LoVo (cell line): ENCODE measurements around the gene RPL7A.
"Not testable (repeated sequence)": the region's sequence is repeated elsewhere in the genome, so short reads cannot be mapped to it uniquely, and the experiment has no call there.

Experiments used
- DNase-seq: peaks from one replicate; pipeline ENCODE4 v3.0.0-alpha.2; 2016; ENCODE audit warnings: low spot score

RPL7A gene

DNA sequence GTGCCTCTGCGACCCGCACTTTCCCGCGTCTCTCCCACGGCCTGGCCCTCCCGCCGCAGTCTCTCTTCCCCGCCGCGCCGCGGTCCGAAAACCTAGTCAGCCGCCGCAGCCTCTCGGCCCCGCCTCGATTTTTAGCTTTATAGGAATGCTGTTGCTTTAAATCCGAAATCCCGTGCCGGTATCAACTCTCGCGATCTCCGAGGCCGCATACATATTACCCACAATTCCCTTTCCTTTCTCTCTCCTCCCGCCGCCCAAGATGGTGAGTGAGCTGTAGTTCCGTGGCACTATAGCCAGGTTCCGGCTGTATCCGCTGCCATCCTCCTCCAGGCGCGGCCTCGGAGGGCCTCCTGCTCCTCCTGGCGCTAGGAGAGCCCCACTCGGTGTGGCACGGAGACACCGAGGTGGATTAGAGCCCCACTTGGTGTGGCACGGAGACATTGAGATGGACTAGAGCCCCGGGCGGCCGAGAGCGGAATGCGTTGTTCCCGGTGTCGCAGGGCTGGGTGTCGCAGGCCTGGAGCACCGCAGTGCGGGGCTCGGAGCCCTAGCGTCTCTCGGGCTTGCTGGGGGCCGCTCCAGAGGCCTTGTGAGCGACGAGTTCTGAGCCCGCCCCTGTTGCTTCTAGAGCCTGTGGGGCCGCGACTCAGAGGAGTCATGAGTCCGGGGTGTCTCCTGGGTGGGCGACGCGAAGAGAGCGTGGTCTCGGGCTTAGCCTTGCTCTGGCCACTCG, at the start of gene RPL7A, which contains the start of gene MED22:
RPL7A (plus strand) TSS at position 234 of the 733 bp plus-strand sequence; CDS start at position 260, 26 bp downstream.
MED22 (minus strand) TSS at position 147 of the 733 bp plus-strand sequence. CDS start 1,469 bp downstream, outside the sequence.
- DNase-seq = peak; percentile 94

DNA sequence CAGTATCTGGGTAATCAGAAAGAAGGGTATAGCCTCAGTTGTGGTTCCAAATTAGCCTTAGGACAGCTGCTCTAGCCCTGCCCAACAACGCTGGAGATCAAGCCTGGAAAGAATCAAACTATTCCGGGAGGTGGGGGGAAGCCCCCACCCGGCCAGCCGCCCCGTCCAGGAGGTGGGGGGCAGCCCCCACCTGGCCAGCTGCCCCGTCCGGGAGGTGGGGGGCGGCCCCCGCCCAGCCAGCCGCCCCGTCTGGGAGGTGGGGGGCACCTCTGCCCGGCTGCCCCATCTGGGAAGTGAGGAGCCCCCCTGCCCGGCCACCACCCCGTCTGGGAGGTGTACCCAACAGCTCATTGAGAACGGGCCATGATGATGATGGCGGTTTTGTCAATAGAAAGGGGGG, 48.0 kb upstream of the RPL7A start:
- not testable (repeated sequence) for DNase-seq

DNA sequence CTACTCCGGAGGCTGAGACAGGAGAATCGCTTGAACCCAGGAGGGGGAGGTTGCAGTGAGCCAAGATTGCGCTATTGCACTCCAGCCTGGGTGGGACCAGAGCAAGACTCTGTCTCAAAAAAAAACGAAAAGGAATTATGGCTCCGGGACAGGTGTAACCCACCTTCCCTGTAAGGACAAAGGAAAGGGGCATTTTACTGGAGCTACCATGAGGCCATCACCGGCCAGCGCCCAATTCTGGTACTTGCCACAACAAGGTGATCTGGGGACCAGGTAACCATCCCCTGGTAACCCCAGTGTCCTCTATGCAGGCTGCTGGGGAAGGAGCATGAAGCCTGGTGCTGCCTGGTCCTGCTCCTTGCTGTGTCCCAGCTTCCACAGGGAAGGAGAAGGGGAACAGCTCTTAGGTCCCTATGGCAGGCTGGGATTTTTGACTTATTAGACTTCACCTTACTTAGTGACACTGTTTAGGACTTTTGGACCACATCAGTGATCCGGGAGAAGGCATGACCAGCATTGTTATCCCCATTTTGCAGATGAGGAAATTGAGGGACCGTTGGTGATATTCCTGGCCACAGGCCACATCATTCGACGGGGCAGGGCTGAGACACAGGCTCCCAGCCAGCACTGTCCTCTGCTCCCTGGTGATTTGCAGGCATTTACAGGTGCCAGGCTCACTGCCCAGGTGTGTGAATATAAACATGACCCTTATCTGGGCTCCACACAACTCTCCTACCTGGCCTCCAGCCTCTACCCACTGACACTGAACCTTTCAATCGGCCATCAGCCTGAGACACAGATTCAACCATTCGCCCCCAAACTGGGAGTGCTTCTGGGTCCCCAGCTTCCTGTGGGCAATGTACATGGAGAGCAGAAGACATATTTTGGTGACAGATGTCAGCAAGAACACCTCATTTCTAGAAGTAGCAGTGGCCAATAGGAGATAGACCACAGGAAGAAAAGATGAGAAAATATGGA, 46.5 kb upstream of the RPL7A start:
- no peak for DNase-seq

DNA sequence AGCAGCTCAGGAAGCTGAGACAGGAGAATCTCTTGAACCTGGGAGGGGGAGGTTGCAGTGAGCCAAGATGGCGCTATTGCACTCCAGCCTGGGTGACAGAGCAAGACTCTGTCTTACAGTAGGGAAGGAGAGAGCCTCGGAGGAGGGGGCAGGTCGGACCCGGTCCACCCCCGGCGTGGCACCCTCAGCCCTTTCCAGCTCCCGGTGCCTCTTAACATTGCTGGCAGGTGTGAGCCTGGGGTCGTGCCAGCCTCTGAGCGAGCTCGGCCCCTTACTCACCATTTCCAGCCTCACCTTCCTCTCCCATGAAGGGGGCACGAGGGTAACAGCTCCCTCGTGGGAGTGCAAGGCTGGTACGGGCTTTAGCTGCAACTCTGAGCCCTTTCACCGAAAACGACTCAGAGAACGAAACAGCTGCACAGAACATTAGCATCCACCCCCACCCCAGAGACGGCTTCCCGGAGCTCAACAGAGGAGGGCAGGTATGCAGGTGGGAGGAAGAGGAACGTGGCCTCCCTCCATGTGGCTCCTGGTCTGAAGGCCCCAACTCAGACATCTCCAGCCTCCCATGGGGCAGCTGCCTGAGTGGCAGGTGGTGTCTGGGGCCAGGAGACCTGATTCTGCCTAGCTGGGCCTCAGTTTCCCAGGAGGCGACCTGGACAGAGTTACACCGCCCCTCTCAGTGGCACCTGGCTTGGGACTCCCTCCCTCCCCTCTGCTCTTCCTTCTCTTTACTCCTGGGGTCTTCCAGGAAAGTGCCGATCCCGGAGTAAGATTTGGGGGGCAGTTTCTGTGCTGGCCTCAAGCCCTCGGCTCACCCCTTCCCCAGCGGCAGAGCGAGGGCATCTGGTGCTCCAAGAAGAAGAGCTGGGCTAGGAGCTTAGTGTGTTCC, 44.5 kb upstream of the RPL7A start:
- no peak for DNase-seq

DNA sequence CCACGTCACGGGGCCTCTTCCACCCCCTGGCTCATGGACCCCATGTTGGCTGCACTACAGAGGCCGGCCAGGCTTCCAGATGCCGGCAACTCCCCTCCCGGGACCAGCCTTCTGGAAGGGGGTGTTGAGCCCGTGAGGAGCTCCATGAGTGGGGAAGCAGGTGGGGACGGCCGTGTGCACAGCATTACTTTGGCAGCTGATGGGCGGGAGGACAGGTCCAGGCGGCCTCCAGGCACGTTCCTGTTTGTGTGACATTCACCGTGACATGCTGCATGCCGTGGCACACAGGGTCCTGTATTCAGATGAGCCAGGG, 43.9 kb upstream of the RPL7A start:
- DNase-seq = no peak

DNA sequence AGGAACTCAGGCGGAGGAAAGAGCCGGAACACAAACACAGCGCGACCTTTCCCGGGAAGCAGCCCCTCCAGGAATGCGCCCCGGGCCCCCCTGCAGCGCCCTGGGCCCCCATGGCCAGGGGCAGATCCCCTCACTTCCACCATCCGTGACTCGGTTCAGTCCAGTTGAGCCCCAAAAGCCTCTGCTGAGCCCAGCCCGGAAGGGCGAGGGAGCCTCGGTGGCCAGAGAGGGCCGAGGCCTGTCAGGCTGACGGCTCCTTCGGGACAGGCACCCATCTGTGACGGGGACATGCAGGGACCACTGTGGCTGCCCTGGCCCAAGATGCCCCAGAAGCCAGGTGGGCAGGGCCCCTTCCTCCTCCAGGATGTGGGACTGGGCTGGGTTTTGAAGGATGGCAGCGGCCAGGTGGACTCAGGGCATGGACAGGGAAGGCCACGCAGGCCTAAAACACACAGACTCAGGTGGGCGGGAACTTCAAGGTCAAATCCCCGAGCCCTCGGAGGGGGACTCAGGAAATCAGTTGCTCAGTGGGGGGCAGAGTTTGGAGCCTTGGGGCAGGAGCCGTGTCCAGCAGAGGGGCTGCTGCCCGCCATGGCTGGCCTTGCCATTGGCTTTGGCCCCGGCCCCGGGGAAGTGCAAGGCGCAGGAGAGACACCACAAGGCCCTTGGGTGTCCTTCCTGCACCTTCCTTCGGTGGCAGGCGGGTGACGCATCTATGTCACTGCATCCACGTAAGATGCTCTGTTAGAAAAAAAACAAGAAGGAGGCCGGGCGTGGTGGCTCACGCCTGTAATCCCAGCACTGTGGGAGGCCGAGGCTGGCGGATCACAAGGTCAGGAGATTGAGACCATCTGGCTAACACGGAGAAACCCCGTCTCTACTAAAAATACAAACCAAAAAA, 43.3 kb upstream of the RPL7A start:
- DNase-seq = no peak

DNA sequence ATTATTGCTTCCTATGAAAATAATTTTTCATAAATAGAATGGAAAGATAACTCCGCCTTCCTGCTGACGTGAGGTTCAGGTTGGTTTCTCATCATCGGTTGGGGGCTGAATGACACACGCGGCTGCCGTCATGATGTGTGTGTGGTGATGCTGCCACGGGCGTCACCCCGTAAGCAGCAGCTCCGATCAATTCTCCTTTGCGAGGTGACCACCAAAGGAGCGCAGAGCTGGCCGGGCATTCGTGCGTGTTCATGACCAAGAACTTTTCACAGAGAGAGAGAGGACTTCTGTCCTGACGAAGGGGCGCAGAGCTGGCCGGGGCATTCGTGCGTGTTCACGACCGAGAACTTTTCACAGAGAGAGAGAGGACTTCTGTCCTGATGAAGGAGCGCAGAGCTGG, 42.3 kb upstream of the RPL7A start:
- no peak for DNase-seq

DNA sequence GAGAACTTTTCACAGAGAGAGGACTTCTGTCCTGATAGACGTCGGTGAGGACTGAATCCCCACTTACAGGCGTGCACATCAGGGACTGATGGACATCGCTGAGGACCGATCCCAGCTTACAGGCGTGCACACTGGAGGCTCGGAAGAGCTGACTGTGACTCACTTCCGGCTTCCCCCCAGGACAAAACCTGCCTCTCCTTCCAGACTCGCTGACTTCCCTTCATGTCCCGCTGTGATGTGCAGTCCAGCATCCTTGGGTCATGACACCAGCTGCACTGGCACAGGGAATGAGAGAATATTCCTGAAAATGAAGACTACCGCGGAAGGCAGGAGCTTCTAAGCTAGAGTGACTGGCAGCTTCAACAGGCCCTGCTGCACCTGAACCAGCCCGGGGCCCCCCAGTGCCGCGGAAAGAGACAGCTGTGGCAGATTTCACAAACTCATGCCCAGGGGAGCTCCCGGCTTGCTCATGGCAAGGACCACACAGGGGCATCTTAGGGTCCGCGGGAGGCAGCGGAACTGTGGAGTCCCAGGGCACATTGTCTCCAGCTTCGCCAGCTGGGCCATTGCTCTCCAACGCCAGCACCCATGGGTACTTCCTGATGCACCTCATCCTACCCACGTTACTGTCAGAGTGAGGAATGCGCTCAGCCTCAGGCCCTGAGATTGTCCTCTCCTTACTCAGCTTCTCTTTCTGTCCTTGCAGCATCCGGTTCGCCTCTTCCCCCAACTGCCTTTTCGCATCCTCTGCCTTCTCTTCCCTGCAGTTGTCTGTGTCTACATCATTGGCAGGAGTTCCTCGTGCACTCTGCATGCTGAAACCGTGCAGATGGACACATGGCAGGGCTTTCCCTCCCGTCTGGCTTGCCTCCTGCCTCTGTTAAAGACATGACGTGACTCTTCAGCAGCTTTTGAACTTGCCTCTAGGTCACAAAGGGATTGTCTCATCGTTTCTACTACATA, 41.5 kb upstream of the RPL7A start:
- no peak for DNase-seq

DNA sequence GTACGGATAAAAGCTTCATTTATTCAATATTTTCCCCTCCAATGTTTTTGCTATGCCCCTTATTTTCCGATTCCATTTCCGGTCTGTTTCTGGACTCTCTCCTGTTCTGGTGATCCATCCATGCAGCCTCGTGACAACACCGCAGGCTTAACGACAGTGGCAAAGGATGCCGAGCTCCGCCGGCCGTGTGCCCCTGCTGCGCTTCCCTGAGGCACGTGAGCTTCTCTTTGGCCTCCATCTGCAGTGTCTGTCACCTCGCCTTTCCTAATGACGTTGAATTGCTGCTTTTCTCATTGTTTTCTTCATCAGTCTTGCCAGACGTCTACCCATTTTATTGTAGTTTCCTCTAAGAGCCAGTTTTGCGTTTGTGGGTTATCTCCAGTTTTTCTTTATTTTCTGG, 40.7 kb upstream of the RPL7A start:
- no peak for DNase-seq

DNA sequence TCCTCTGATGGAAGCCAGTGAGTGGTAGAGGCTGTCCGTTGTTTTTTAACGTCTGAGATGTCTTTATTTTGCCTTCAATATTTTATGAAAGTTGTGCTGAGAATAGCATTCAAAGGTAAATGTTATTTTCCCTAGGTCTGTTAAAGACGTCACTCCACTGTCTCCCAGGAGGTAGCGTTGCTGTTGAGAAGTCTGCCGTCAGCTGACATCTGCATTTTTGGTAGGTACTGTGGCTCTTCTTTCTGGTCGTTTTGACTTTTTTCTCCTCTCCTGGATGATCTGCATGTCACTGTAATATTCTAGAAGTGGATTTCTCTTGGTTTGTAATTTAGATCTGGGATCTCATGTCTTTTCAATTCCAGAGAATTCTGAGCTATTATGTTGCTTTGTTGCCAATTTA, 38.4 kb upstream of the RPL7A start:
- DNase-seq = no peak

DNA sequence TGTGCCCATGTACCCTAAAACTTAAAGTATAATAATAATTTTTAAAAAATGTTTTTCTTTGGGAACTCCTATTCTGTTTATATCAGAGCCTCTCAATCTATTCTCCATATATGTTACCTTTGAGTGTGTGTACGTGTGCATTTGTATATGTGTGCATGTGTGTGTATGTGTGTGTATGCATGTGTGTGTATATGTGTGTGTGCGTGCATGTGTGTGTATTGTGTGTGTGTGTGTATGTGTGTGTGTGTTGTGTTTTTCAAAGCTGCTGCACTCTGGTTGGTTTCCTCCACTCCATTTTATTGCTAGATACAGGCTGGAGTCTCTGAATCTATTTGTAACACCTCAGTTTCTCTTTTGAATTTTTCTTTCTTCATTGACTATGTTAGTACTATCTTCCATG, 32.0 kb upstream of the RPL7A start:
- DNase-seq = no peak

DNA sequence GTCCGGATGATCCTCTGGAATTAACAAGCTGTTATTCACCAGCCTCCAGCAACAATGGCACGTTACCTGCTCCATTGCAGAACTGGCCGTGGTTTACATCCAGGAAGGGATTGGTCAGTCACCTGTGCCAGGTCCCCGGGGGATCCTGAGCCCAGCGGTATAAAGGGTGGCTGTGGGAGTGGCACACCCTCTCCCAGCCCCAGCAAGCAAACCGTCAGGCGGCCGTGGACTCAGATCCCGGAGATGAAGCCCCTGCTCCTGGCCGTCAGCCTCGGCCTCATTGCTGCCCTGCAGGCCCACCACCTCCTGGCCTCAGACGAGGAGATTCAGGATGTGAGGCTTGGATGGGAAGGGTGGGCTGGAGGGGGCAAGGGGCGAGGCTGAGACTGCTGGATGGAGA, 30.5 kb upstream of the RPL7A start:
- DNase-seq = not testable (repeated sequence)

DNA sequence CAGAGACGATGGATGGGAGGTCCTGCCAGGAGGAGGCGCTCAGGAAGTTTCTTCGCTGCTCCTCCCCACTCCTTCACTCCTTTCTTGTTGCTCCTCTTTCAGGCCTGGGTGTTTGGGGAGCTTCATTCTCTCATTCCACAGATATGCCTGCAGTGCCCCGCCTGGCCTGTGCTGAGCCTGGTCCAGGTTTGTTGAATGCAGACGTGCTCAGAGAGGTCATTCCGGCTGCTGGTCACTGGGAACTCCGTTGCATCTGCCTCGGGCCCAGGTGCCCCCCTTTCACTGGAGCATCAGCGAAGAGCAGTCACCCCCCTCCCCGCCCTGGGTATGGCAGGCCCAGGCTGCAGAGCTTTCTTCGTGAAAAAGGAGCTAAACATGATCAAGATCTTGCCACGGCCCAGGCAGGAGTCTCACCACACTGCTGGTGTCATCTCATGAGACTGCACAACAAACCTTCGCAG, 27.6 kb upstream of the RPL7A start:
- DNase-seq = no peak

DNA sequence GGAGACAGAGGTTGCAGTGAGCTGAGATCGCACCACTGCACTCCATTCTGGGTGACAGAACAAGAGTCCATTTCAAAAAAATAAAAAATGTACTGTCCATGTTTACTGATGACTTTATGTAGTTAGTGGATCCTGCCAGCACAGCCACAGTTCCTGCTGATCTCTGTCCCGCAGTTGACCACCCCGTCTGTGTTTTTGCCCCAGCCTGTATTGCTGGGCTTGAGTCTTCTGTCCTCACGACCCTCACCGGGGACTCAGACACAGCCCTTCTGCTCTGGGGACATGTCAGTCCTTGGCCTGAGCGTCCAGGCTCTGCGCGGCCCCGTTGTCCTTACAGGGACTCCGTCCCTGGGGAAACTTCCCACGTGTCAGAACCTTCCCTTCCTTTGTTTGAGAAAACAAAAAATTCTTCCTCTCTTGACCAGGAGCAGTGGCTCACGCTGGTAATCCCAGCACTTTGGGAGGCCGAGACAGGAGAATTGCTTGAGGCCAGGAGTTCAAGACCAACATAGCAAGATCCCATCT, 26.5 kb upstream of the RPL7A start:
- no peak for DNase-seq

DNA sequence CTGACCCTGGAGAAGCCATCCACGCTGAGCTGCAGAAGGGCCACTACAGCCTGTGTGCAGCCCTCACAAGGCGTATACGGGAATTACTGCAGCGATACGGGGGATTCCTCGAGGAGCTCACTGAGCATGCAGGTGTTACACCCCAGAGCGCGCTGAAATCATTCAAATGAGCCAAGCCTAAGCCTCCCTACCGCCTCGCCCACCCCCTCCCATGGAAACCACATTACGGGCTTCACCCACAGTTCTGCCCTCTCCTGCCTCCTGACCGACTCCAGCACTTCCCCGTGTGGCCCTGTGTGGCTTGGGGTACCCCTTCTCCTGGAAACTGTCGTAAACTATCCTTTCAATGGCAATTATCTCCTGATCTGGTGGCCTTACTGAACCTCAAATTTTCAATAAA, 25.3 kb upstream of the RPL7A start:
- no peak for DNase-seq

DNA sequence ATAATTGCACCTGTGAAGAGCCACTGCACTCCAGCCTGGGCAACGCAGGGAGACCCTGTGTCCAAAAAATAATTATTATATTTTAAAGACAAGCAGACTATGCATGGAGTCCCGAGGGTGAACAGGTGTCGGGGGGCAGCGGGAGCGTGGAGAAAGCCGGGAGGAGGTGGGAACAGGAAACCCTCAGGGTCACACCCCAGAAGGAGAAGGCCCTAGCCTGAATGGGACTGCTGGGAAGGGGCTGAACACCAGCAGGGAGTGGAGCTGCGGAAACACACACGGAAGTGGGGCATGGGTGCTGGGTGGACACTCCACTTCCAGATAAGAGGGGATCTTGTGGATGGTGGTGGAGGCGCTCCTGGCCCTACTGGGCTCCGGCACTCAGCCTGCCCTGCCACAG, 24.8 kb upstream of the RPL7A start:
- no peak for DNase-seq

DNA sequence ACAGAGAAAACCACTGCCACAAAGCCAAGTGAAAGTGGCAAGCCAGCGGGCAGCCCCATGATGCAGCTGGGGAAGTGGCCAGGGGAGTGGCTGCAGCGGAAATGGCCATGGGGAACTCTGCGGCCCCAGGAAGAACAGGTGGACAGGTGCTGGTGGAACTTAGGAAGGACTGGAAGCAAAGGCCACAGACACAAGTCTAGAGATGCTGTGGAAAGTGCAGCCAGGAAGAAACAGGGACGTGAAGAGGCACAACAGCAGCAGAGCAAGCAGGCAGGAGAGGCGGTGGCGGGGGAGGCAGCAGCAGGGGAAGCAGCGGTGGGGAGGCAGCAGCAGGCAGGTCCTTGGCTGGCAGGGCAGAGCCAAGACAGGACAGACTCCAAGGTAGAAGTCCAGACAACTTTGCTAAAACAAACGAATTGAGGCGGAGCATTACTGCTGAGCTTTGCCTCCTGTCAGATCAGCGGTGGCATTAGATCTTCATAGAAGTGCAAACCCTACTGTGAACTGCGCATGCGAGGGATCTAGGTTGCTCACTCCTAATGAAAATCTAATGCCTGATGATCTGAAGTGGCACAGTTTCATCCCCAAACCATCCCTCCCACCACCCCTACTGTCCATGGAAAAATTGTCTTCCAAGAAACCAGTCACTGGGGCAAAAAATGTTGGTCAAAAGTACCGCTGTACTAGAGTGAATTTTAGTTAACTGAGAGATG, 23.9 kb upstream of the RPL7A start:
- no peak for DNase-seq

DNA sequence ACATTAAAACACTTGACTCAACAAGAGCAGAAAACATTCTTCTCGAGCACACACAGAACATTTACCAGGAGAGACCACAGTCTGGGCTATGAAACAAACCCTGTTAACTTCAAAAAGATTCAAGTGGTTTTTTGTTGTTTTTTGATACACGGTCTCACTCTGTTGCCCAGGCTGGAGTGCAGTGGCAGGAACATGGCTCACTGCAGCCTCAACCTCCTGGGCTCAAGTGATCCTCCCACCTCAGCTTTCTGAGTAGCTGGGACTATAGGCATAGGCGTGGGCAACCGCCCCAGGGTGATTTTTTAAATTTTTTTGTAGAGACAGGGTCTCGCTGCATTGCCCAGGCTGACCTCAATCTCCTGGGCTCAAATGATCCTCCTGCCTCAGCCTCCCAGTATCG, 21.0 kb upstream of the RPL7A start:
- DNase-seq = not testable (repeated sequence)
